ENCODE measurements around the gene HSD11B1L.

GRCh38 chr19:5714816-5715215 is 34.0 kb downstream of the HSD11B1L start:
- no peak for TF ChIP-seq CTCF (IDR thresholded peaks at IDR 0.05)
- no peak for TF ChIP-seq POLR2A (IDR thresholded peaks at IDR 0.05)
